Tibial nerve (tissue), 4 donors: ENCODE data around the gene AGPAT2.

Experiments
- EP300 ChIP-seq, 2 donors: sonication (generic); formaldehyde crosslinking; IDR thresholded peaks; one replicate each; pipeline ENCODE4 v1.6.1; 2017; ENCODE audit warnings: antibody characterized with exemption in 2 of 2, mild to moderate bottlenecking in 1 of 2
- POLR2A ChIP-seq, 2 donors: fragments of 450-650 bp; IDR thresholded peaks; one replicate each; pipeline ENCODE4 v1.6.1; 2017; ENCODE audit warnings: antibody characterized with exemption in 2 of 2, mild to moderate bottlenecking in 2 of 2, moderate library complexity in 2 of 2
- TF ChIP-seq, protein P1 (sequence below), 5 experiments: fragments of 200-600 bp in 3 of 5; fragments of 450-650 bp in 2 of 5; sonication (generic) in 3 of 5; IDR thresholded peaks; one replicate each; pipeline ENCODE4 v1.5.1; 2016 to 2019; ENCODE audit warnings: antibody characterized with exemption in 5 of 5, mild to moderate bottlenecking in 3 of 5, moderate library complexity in 2 of 5

DNA sequence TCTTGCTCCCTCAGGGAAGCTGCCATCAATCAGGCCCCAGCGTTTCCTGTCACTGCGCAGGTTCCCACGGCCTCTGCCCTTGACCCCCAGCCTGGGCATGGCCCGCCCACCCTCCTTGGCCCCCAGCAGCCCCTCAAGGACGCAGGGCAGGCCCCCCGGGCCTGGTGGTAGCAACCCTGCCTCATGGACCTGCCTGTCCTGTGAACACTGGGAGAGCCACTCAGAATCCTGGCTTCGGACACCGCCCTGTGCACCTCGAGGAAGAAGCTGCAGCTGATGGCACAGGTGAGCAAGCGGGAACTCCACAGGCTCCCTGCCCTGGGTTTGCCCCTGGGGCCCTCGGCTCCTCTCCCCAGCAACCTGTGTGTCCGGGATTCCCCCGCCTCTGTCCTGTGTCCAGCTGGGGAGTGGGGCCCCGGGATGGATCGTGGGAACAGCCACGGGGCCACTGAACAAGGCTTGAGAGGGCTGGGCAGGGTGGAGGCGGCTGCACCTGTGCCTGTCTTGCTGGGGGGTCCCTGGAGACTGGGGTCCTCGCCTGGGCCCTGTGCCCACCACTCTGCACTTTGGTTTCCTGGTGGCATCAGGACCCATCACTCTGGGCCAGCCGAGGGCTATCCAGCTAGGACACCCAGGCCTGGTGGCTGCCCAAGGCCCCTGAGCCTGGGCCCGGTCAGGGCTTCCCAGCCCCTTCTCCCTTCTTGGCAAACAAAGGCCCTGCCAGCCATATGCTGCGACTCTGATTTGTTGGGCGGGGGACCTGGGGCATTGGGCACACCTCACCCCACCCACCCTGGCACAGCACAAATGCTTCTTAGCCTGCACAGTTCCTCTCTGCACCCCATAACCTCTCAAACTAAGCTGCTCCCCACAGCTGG lies 58.0 kb downstream of the AGPAT2 start:
- TF ChIP-seq, protein P1, sequence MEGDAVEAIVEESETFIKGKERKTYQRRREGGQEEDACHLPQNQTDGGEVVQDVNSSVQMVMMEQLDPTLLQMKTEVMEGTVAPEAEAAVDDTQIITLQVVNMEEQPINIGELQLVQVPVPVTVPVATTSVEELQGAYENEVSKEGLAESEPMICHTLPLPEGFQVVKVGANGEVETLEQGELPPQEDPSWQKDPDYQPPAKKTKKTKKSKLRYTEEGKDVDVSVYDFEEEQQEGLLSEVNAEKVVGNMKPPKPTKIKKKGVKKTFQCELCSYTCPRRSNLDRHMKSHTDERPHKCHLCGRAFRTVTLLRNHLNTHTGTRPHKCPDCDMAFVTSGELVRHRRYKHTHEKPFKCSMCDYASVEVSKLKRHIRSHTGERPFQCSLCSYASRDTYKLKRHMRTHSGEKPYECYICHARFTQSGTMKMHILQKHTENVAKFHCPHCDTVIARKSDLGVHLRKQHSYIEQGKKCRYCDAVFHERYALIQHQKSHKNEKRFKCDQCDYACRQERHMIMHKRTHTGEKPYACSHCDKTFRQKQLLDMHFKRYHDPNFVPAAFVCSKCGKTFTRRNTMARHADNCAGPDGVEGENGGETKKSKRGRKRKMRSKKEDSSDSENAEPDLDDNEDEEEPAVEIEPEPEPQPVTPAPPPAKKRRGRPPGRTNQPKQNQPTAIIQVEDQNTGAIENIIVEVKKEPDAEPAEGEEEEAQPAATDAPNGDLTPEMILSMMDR (IDR thresholded peaks at IDR 0.05) = no peak
- TF ChIP-seq POLR2A (IDR thresholded peaks at IDR 0.05) (no peak), EP300 (IDR thresholded peaks at IDR 0.05) (no peak)
